CD4-positive, alpha-beta T cell treated with Interferon alpha-2 for 1 hour (primary cell): ENCODE results near the gene ETV3L.
"Not testable (repeated sequence)": the region's sequence is repeated elsewhere in the genome, so short reads cannot be mapped to it uniquely, and the experiment has no call there.

Source experiments
- DNase-seq, 2 donors: peaks; one replicate each; pipeline ENCODE4 v3.0.0-alpha.2; 2020 to 2022

The ETV3L gene

GRCh38 chr1:157104598-157105293, 5.1 kb upstream of the ETV3L start:
- DNase-seq: no peak

DNA sequence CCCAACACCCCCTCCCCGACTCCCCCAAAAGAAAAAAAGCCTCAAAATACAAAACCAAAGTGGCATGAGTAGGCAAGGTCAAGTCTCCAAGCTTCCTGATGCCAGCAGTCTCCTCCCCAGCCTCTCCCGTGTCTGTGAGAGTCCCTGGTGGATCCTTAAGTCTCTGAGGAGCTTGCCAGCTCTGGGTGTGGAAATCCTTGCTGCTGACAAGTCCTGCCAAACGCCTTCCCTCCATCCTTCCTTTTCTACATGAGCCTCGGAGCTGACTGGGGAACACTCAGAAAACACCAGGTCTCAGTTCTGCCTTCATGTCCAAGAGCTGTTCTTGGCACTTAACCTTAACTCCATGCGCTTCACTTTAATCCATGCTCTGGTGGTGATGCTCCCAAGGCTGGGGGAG, 3.7 kb upstream of the ETV3L start:
- no peak for DNase-seq

DNA sequence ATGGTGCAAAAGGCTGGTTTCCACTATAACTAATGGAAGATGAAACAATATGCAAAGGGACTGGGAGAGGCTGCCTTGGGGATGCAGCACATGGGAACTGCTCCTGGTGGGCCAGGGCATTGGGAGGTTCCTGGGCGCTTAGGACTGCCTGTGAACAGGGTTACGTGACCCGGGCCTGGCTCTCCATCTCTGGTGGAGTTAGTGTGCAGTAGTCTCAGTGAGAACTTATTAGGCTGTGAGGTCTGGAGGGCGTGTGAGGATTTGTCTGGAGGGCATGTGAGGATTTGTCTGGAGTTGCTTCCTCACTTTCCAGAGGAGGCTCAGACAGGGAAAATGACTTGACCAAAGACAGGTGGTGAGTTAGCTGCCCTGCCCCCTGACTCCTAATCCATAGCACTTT, 1.5 kb upstream of the ETV3L start:
- DNase-seq: no peak

DNA sequence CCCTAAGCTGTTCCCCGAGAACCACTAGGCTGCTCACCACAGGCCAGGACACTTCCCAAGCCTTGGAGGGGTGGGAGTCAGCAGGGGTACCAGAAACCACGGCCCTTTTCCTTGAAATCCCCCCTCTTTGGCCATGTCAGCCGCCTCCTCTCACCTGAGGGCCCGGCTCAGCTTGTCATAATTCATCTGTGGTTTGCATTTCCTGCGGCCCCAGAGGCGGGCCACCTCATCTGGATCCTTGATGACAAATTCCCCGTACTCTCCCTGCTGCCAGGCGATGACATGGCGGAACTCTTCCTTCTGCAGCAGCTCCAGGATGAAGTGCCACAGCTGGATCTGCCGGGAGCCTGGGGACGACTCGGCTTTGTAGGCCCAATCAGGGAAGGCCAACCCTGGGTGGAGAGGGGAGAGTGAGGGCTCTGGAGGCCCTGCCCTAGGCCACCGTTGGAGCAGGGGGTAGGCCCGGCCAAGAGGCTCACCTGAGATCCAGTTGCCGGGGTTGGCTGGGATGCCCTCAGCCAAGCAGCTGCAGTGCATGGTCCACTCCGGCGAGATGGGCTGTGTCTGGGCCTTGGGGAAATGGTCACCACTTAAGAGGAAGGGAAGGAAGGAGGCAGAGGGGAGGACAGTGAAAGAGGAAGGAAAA, 498 bp downstream of the ETV3L start:
- DNase-seq: not testable (repeated sequence)

DNA sequence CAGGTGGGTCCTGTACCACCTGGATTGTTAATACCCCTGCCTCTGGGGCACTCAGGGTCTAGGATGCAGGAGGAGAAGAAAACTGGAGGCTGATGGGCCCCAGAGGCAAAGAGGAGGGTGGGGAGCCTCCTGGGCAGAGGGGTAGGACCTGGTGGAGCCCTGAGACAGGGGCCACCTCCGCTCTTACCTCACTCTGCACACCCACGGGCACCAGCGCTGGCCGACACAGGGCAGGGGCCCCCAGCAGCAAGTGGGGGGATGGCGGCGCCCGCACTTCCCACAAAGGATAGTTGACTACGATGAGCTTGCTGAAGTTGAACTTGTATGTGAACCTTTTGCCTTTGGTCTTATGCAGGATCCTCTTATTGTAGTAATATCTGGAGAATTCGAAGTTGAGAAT, 1.1 kb downstream of the ETV3L start:
- no peak for DNase-seq

DNA sequence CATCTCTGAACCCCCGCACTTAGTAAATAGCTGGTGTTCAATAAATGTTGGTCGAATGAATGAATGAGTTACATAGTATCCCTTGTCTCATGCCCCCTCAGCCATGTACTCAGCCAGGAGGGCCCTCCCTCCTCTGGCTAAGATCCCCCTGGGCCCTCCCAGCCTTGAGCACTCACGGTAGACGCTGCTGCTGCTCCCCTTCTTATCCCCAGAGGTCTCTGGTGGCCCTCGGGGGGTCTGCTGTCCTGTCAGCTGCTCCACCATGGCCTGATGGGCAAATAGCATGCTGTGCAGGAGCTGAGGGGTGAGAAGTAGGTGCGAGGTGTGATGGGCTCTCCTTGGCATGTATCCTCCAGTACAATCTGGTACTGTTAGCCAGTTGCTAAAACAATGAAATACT, 1.9 kb downstream of the ETV3L start:
- DNase-seq: no peak

DNA sequence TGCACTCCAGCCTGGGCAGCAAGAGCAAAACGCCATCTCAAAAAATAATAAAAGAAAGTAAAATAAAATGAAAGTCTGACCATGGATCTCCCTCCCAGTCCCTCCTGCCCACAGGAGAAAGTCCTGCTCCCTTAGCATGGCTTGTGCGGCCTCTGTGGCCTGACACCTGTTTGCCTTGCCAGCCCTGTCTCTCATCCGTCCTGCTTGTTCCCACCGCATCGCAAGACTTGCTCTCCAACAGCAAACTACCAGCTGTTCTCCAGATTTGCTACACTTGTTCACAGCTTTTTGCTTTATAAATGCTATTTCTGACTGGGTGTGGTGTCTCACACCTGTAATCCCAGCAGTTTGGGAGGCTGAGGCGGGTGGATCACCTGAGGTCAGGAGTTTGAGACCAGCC, 2.7 kb downstream of the ETV3L start:
- DNase-seq: no peak

- no peak for DNase-seq
These were observed 4.1 kb downstream of the ETV3L start for GRCh38 chr1:157095551-157095950.

DNA sequence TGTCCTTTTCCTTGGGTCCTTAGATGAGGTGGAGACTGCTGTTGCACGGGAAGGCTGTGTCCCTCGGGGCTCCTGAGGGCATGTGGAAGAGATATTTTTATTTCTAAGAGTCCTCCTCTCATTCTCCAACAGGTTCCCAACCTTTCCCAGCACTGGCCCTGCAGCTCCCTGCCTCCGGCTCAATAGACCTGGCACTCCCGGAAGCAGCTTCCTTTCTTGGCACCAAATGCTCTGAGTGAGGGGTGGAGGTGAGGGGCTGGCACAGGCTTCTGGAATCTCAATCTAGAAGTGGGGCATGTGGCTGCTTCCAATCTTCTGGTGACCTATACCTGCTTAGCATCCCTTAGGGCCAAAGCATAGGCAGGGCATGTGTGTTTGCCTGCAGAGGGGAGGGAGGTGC, 4.5 kb downstream of the ETV3L start:
- DNase-seq: no peak

DNA sequence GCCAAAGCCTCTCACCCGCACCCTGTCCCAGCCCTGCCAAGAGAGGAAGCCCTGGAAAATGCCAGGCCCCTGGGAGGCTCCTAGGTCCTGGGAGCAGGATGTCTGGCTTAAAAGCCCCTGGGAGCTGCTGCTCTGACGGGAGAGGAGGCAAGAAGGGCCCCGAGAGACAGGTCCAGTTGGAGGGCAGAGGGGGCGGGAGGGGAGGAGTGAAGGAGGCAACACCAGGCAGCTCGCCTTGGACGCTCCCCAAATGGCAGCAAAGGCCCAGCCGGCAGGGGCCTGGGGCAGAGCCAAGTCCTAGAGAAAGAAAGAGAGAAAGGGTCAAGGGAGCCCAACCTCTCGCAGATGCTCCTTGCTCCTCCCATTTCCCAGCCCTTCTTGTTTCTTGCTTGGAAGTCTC, 6.8 kb downstream of the ETV3L start:
- no peak for DNase-seq

DNA sequence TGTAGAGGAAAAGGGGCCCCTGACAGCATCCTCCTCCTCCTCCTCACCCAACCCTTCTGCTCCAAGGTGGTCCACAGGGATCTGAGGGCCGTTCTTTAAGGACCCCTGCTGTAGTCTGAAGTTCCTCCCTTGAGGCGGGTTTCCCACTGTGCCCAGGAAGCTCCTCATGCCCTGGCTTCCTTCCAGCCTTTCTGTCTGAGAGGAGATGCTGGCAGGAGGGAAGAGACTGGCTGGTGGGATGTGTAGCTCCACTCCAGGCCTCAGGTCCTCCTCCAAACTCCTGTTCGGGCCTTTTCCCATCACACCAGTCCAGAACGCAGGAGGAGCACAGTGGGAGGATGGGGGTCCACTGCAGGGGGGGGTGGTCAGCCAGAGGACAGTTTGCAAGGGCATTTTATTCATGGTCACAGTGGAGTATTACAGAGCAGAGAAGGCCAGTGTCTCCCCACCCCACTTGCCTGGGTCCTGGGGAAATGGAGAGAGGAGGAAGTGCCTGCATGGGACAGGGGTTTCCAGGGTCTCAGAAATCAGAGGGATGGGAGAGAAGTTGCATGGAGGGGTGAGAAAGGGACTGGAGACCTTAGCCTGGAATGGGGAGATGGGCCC, 7.8 kb downstream of the ETV3L start:
- DNase-seq: no peak

DNA sequence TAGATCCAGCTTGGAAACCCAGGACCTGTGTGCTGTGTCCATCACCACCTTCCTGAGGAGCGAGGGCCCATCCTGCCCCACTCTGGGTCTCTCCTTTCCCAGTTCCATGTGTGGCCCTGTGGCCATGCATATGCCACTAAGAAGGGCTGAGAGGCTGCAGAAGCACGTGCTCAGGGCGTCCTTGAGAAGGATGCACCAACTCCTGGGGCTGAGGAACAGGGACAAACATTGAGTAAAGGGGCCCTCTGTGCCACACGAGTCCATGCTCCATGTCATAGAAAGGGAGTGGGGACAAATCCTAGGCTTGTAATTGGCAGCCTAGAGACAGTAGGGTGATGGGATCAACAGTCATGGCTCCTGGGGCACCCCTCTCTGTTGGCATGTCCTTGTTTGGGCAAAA, 8.4 kb downstream of the ETV3L start:
- no peak for DNase-seq

DNA sequence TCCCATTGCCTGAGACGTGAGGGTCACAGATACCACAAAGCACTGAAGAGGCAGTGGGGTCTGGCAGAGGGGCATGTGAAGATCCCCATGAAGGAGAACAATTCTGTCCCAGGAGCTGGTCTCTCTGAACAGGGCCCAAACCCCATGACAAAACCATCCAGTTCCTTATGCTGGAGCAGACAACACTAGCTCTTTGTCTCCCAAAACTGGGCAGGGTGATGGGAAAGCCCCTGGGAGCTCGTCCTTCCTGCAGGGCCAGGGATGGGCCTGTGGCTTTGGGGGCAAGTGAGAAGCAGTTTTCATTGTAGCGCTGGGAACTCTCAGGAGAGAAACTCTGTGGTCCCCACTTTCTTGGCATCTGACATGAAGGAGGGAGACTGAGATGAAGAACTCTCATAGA, 8.8 kb downstream of the ETV3L start:
- no peak for DNase-seq

- DNase-seq: peak; percentile 78 to 84
These were observed 9.4 kb downstream of the ETV3L start for GRCh38 chr1:157090196-157090647.

DNA sequence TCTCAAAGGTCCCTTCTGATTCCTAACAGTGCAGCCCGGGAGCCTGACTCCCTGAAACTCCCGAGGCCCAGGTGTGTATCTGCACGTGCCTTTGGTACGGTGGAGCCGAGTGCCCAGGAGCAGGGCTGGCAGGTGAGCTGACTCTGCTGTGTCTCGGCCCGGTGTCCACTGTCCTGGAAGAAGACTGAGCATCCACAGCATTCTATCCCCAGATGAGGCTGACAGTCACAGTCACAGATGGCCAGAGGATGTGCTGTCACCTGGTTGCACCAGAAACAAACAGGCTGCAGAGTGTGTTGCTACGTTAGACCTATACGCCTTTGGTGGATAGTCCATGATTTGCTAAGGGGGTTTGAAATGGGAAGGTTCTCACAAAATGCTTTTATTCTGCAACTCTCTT, 9.8 kb downstream of the ETV3L start:
- no peak for DNase-seq

DNA sequence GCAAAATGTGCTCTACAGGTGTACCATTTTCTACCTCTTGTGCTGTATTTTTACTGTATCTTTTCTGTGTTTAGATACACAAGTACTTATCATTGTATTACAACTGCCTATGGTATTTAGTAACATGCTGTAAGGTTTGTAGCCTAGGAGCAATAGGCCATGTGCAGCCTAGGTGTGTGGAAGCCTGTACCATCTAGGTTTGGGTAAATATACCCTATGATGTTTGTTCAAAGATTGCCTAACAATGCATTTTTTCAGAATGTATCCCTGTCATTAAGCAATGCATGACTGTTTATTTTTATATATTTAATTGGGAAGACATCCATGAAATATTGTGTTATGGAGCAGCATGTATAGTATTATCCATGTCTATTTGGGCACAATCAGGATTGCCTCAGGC, 11.0 kb downstream of the ETV3L start:
- DNase-seq: no peak

DNA sequence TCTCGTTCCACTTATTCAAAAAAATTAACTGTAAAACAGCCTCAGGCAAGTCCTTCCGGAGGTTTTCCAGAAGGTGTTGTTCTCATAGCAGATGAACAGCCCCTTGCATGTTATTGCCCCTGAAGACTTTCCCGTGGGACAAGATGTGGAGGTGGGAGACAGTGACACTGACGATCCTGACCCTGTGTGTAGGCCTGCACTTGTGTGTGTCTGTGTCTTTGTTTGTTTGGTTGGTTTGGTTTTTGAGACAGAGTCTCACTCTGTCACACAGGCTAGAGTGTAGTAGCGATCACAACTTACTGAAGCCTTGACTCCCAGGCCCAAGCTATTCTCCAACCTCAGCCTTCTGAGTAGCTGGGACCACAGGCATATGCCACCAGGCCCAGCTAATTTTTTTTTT, 12.6 kb downstream of the ETV3L start:
- no peak for DNase-seq

DNA sequence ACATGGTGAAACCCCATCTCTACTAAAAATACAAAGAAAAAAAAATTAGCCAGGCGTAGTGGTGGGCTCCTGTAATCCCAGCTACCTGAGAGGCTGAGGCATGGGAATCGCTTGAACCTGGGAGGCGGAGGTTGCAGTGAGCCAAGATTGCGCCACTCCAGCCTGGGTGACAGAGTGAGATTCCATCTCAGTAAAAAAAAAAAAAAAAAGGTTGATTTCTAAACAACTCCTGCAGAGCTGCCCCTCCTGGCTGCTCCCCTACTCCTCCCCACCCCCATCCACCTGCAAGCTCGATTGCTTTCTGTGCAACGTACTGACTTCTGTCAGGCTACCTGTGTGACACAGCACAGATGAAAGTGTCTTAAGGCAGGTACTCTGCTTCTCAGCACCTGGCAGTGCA, 13.3 kb downstream of the ETV3L start:
- DNase-seq: no peak

GRCh38 chr1:157085421-157085820, 14.2 kb downstream of the ETV3L start:
- DNase-seq: no peak

- DNase-seq: no peak
These were observed 14.9 kb downstream of the ETV3L start for GRCh38 chr1:157084720-157085119.

DNA sequence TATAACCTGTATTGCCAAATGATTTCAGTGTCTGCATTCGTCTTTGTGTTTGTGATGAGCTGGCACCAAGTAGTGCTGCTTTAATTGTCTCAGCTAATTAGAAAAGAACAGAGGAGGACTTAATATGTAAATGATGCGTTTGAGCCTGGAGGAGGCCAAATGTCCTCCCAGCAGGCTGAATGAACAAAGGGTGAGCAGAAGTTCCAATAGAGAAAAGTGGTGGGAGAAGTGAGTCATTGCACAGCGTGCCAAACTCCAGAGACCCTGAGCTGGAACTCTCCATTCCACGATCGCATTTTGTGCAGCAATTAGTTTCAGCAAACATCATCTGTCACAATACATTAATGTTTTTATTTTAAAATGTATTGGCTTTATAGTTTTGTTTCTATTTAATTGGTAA, 17.9 kb downstream of the ETV3L start:
- DNase-seq: no peak

DNA sequence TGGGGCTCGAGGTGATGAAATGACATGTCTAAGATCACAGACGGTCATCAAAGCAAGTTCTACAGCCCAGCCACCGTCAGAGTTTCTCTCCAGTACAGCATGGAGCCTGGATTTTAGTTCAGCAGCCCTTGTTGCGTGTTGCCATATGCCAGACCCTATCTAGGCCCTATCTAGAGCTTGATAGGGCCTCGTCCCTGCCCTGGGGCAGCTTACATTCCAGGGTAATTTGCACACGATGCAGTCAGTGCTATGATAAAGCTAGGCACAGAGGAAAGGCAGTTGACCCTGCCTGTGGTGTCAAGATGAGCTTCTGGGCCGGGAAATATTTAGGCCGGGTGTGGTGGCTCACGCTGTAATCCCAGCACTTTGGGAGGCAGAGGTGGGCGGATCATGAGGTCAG, 18.9 kb downstream of the ETV3L start:
- DNase-seq: no peak

DNA sequence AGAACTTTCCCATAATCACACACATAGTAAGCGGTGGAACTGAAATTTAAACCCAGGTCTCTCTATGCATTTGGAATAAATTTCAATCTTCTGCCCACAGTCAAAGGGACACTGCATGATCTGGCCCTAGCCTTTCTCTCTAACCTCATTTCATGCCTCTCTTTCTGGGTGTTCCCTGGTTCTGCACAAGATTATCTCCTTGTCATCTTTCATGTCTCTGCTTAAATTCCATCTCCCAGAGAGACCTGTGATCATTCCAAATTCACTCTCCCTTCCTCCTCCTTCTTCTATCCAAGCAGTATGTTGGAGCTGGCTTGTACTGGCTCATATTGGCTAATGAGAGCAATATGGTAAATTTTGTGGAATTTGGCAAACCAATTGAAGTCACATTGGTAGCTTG, 22.2 kb downstream of the ETV3L start:
- DNase-seq: no peak

GRCh38 chr1:157073944-157074685, 25.5 kb downstream of the ETV3L start:
- peak; percentile 42 to 44 for DNase-seq
